Sigmoid colon (tissue), 7 donors: ENCODE data around the gene VGLL1. TPM values are rescaled to one million over a fixed set of nuclear protein-coding genes. Genes with fewer than 3 reads are reported as not detected.

Experiments used
- DNase-seq: peaks from one replicate; pipeline ENCODE4 v3.0.0-alpha.2; 2019
- H3K27ac ChIP-seq, 4 donors: fragments of 200-600 bp; sonication (generic); one replicate each; pipeline ENCODE4 v1.5.1; 2016 to 2019; ENCODE audit warnings: mild to moderate bottlenecking in 1 of 4
- H3K27me3 ChIP-seq, 3 donors: fragments of 200-600 bp; sonication (generic); one replicate each; pipeline ENCODE4 v1.5.1; 2019; ENCODE audit warnings: mild to moderate bottlenecking in 1 of 3
- H3K36me3 ChIP-seq, 4 donors: fragments of 200-600 bp; sonication (generic); one replicate each; pipeline ENCODE4 v1.5.1; 2016 to 2019
- H3K4me1 ChIP-seq, 4 donors: fragments of 200-600 bp; sonication (generic); one replicate each; pipeline ENCODE4 v1.5.1; 2017 to 2019
- H3K4me3 ChIP-seq, 4 donors: fragments of 200-600 bp; sonication (generic); one replicate each; pipeline ENCODE4 v1.5.1; 2017 to 2019; ENCODE audit warnings: mild to moderate bottlenecking in 2 of 4, moderate library complexity in 1 of 4
- H3K9me3 ChIP-seq, 4 donors: fragments of 200-600 bp in 3 of 4; sonication (generic) in 3 of 4; one replicate each; pipeline versions ENCODE4 v1.5.1 to v1.6.1; 2013 to 2019
- EP300 ChIP-seq, 4 donors: sonication (generic); formaldehyde crosslinking; IDR thresholded peaks; one replicate each; pipeline ENCODE4 v1.6.1; 2017; ENCODE audit warnings: antibody characterized with exemption in 4 of 4
- POLR2A ChIP-seq, 2 donors: fragments of 450-650 bp; IDR thresholded peaks; one replicate each; pipeline ENCODE4 v1.6.1; 2016; ENCODE audit warnings: antibody characterized with exemption in 2 of 2, mild to moderate bottlenecking in 2 of 2, moderate library complexity in 2 of 2
- POLR2AphosphoS5 ChIP-seq, 4 donors: sonication (generic); formaldehyde crosslinking; IDR thresholded peaks; one replicate each; pipeline ENCODE4 v1.6.1; 2017; ENCODE audit warnings: antibody characterized with exemption in 4 of 4
- WGBS, 2 donors: extraction: QIAGEN DNeasy Blood & Tissue Kit; methylation state at CpG; one replicate each; pipeline ENCODE4 v1.1.7; 2013; 5-methylcytosine and 5-hydroxymethylcytosine counted together
- intact Hi-C: fragments of 100-400 bp; cut with DNase I; formaldehyde crosslinking; loops from one replicate; pipeline ENCODE4 v1.15.1; 2023
- polyA plus RNA-seq, 3 donors: library from polyadenylated mRNA; stranded (reverse); fragments of 200-250 nt; gene quantifications; one replicate each; pipeline ENCODE4 v1.2.3, GENCODE V29; 2013
- total RNA-seq, 4 donors: library from RNA; depleted of rRNA; stranded (reverse); fragments of >200 nt; gene quantifications; one replicate each; pipeline ENCODE4 v1.1.0, GENCODE V29; 2016
- TF ChIP-seq, protein P1 (sequence below), 4 experiments: fragments of 450-650 bp in 3 of 4; fragments of 200-600 bp in 1 of 4; IDR thresholded peaks; one replicate each; pipeline ENCODE4 v1.5.1; 2016 to 2019; ENCODE audit warnings: antibody characterized with exemption in 4 of 4, mild to moderate bottlenecking in 3 of 4, moderate library complexity in 2 of 4
- donor health status: healthy with polysubstance abuse.
- donor health status: Bipolar disorder and iron deficiency.
- donor health status: healthy.

VGLL1 gene, protein sequence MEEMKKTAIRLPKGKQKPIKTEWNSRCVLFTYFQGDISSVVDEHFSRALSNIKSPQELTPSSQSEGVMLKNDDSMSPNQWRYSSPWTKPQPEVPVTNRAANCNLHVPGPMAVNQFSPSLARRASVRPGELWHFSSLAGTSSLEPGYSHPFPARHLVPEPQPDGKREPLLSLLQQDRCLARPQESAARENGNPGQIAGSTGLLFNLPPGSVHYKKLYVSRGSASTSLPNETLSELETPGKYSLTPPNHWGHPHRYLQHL
- total RNA-seq (not detected), polyA plus RNA-seq (not detected)

DNA sequence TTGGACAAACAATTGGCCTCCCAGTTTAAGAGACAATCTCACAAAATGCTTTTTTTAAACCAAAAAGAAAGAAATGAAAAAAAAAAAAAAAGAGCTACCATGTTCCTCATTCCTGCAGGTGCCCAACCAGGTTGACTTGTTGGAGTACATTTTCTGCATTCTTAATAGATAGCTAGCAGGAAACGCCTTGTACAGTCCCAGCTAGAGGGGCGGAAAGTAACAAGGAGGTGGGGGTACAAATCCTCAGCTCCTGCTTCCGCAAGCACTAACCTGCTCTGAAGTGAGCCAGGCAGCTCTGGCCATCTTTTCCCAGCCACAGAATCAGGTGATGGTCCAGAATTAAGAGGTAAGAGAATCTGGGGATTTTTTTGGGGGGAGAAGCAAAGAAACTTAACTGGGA, at the start of gene VGLL1:
VGLL1 (plus strand) TSS at position 265 of the 400 bp plus-strand sequence. CDS start 3,806 bp downstream, outside the sequence.
- no peaks in the 10 kb centered on the region for H3K27me3 ChIP-seq
- no peaks in the 10 kb centered on the region for H3K36me3 ChIP-seq
- 82 to 87% methylated on average over 3 of the region's 3 CpGs for WGBS, 2 donors
- no peak within 1 kb of the TSS for H3K27ac ChIP-seq
- intact Hi-C loops = no loop called here
- TF ChIP-seq EP300 (IDR thresholded peaks at IDR 0.05) (no peak), POLR2A (IDR thresholded peaks at IDR 0.05) (no peak), POLR2AphosphoS5 (IDR thresholded peaks at IDR 0.05) (no peak)
- TF ChIP-seq, protein P1, sequence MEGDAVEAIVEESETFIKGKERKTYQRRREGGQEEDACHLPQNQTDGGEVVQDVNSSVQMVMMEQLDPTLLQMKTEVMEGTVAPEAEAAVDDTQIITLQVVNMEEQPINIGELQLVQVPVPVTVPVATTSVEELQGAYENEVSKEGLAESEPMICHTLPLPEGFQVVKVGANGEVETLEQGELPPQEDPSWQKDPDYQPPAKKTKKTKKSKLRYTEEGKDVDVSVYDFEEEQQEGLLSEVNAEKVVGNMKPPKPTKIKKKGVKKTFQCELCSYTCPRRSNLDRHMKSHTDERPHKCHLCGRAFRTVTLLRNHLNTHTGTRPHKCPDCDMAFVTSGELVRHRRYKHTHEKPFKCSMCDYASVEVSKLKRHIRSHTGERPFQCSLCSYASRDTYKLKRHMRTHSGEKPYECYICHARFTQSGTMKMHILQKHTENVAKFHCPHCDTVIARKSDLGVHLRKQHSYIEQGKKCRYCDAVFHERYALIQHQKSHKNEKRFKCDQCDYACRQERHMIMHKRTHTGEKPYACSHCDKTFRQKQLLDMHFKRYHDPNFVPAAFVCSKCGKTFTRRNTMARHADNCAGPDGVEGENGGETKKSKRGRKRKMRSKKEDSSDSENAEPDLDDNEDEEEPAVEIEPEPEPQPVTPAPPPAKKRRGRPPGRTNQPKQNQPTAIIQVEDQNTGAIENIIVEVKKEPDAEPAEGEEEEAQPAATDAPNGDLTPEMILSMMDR (IDR thresholded peaks at IDR 0.05) = no peak
- no peak within 1 kb of the TSS for H3K4me3 ChIP-seq
- peaks cover 0 to 2% (median 0%) of the 10 kb centered on the region in 4 donors for H3K4me1 ChIP-seq
- no peak for DNase-seq
- H3K9me3 ChIP-seq = no peaks in the 10 kb centered on the region

DNA sequence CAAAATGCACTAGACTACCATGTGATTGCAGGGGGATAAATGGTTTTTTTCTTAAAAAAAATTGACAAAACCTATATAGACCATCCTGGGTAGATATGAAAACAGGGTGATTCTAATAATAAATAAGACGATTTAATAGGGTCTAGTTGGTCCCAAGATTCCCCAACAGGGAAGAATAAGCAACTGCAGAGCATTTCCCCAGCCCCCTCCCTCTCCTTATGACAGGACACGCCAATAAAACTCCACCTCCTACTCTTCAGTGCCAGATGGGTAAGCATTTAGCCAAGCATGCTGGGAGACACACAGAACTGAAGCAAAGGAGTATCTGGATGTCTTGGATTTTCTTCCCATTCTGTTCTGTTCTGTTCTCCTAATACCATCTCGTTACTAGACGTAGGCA, 44.4 kb upstream of the VGLL1 start, which contains the start of gene BRS3:
BRS3 (plus strand) TSS at position 301 of the 400 bp plus-strand sequence. CDS start 168 bp downstream, outside the sequence.
- Histone ChIP-seq H3K36me3 (no peaks in the 10 kb centered on the region), H3K9me3 (no peaks in the 10 kb centered on the region), H3K4me3 (no peak within 1 kb of the TSS), H3K4me1 (no peaks in the 10 kb centered on the region), H3K27ac (no peak within 1 kb of the TSS), H3K27me3 (peaks cover 0 to 4% (median 0%) of the 10 kb centered on the region in 3 donors)
- intact Hi-C loops = no loop called here
- 57 to 74% methylated on average over 4 of the region's 4 CpGs for WGBS, 2 donors
- no peak for DNase-seq
- TF ChIP-seq, protein P1 (IDR thresholded peaks at IDR 0.05) = no peak
- TF ChIP-seq POLR2AphosphoS5 (IDR thresholded peaks at IDR 0.05) = no peak
- TF ChIP-seq EP300 (IDR thresholded peaks at IDR 0.05) = no peak
- no peak for TF ChIP-seq POLR2A (IDR thresholded peaks at IDR 0.05)

DNA sequence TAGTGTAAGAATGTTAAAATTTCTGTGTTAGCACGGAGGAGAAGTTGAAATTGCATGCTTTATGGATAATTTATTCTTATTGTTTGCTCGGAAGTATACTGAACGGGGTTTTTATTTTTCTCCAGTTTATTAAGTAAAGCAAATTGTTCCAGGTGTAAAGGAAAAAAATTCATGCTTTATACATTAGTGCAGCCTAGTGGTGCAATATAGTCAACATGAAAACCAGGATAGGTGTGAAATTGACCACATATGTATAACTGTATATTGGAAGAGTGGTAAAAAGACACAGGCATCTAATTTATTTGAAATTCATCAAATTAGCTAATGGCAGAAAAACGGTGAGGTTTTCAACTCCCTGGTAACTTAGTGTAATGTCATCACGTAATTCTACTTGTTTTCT, 43.3 kb upstream of the VGLL1 start:
- H3K27ac ChIP-seq = no peak overlapping the region
- intact Hi-C loops = no loop called here
- H3K4me3 ChIP-seq = no peak overlapping the region
- no peak for DNase-seq
- WGBS, 2 donors = 38 to 59% methylated on average over 5 of the region's 5 CpGs
- no peaks in the 10 kb centered on the region for H3K9me3 ChIP-seq
- no peaks in the 10 kb centered on the region for H3K36me3 ChIP-seq
- peaks cover 0 to 4% (median 0%) of the 10 kb centered on the region in 3 donors for H3K27me3 ChIP-seq
- TF ChIP-seq EP300 (IDR thresholded peaks at IDR 0.05) (no peak), POLR2AphosphoS5 (IDR thresholded peaks at IDR 0.05) (no peak), POLR2A (IDR thresholded peaks at IDR 0.05) (no peak)
- TF ChIP-seq, protein P1 (IDR thresholded peaks at IDR 0.05) = no peak
- H3K4me1 ChIP-seq = no peaks in the 10 kb centered on the region

DNA sequence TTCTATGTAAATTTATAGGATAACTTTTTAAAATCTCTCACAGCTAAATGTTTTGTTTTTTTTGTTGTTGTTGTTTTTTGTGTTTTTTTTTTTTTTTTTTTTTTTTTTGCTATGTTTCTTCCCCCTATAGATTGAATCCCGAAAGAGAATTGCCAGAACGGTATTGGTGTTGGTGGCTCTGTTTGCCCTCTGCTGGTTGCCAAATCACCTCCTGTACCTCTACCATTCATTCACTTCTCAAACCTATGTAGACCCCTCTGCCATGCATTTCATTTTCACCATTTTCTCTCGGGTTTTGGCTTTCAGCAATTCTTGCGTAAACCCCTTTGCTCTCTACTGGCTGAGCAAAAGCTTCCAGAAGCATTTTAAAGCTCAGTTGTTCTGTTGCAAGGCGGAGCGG, 40.2 kb upstream of the VGLL1 start:
- DNase-seq = no peak
- no peak for TF ChIP-seq POLR2A (IDR thresholded peaks at IDR 0.05)
- TF ChIP-seq POLR2AphosphoS5 (IDR thresholded peaks at IDR 0.05) = no peak
- WGBS, 2 donors = 71 to 80% methylated on average over 6 of the region's 6 CpGs
- H3K27me3 ChIP-seq = peaks cover 0 to 4% (median 0%) of the 10 kb centered on the region in 3 donors
- no peaks in the 10 kb centered on the region for H3K4me1 ChIP-seq
- no peak overlapping the region for H3K4me3 ChIP-seq
- H3K9me3 ChIP-seq = no peaks in the 10 kb centered on the region
- H3K36me3 ChIP-seq = no peaks in the 10 kb centered on the region
- no peak overlapping the region for H3K27ac ChIP-seq
- intact Hi-C loops = loop anchor here (10.0 kb wide), 2 partner anchors 237 to 467 kb away; partner anchors contain the start of gene MAP7D3

DNA sequence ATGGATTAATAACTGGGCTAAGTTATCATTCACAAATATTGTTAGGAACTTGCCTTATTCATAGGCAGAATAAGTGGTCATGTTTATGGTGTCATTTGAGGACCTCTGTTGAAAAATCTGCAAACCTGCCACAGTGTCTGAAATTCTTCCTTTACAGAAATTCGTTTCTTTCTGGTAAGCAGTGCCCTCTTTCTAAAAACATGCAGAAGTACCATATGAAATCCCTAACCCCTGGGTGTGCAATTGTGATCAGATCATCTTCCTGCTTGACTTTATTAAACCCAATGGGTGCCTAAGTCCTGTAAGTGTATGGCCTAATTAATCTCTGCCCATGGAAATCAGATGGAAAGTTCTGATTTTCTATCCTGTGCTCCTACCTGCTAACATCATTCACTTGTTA, 39.0 kb upstream of the VGLL1 start:
- no peaks in the 10 kb centered on the region for H3K27me3 ChIP-seq
- no peaks in the 10 kb centered on the region for H3K9me3 ChIP-seq
- H3K36me3 ChIP-seq = no peaks in the 10 kb centered on the region
- H3K4me3 ChIP-seq = no peak overlapping the region
- no peak overlapping the region for H3K27ac ChIP-seq
- DNase-seq = no peak
- TF ChIP-seq POLR2A (IDR thresholded peaks at IDR 0.05) = no peak
- no peak for TF ChIP-seq EP300 (IDR thresholded peaks at IDR 0.05)
- no peak for TF ChIP-seq POLR2AphosphoS5 (IDR thresholded peaks at IDR 0.05)
- TF ChIP-seq, protein P1 (IDR thresholded peaks at IDR 0.05) = no peak
- WGBS, 2 donors = 22 to 35% methylated on average over 1 of the region's 1 CpG
- H3K4me1 ChIP-seq = no peaks in the 10 kb centered on the region
- intact Hi-C loops = loop anchor here (10.0 kb wide), 2 partner anchors 238 to 468 kb away; partner anchors contain the start of gene MAP7D3
